Measurements from ENCODE around the gene ABITRAM. TPM values are rescaled to one million over a fixed set of nuclear protein-coding genes. Genes with fewer than 3 reads are reported as not detected.

Gene ABITRAM
- total RNA-seq, 2 experiments from 2014 or later: 7.0 to 14.6 TPM

- Histone ChIP-seq H2AFZ (ENCODE audit: low read length) (no peak overlapping the region), H4K20me1 (ENCODE audit: insufficient read depth, low read length) (no peaks in the 10 kb centered on the region), H3K4me1 (ENCODE audit: insufficient read depth, low read length, poor library complexity, severe bottlenecking) (no peaks in the 10 kb centered on the region), H3K79me2 (ENCODE audit: insufficient read depth, low read depth, low read length) (no peaks in the 10 kb centered on the region), H3K4me3 (ENCODE audit: low read depth, low read length, poor library complexity, severe bottlenecking) (no peak overlapping the region), H3K4me2 (ENCODE audit: low read length) (no peak overlapping the region), H3K9me3 (ENCODE audit: low read length) (no peaks in the 10 kb centered on the region), H3K36me3 (ENCODE audit: insufficient read depth, low read length) (peaks cover 43% of the 10 kb centered on the region), H3K27ac (ENCODE audit: low read depth, low read length, poor library complexity, severe bottlenecking) (no peak overlapping the region), H3K9me2 (ENCODE audit: insufficient read depth, low read length) (no peaks in the 10 kb centered on the region)
- no peak for DNase-seq (ENCODE audit: low spot score)
- ChIA-PET POLR2A (interaction anchor here (1.0 to 1.1 kb wide), 2 partner anchors 10 to 21 kb away, joined by 3 to 4 read pairs; no protein-coding TSS in a partner anchor), CTCF (ENCODE audit: unreplicated experiment) (no interaction called here)
- BruUV-seq (replicated peaks): no TSS peak
- intact Hi-C loops (cut with micrococcal nuclease; ENCODE audit: unreplicated experiment): no loop called here
- TF ChIP-seq EZH2phosphoT487 (IDR thresholded peaks at IDR 0.05; ENCODE audit: borderline replicate concordance, low read depth, low read length) (no peak), CTCF (conservative IDR thresholded peaks at IDR 0.05; ENCODE audit: low read length) (no peak)
Observed at GRCh38 chr9:108978205-108978604, 44.0 kb downstream of the ABITRAM start.

- H3K9me2 ChIP-seq (ENCODE audit: insufficient read depth, low read length): no peaks in the 10 kb centered on the region
- H3K9me3 ChIP-seq (ENCODE audit: low read length): no peaks in the 10 kb centered on the region
- POLR2A ChIA-PET: no interaction called here
- no peak overlapping the region for H2AFZ ChIP-seq (ENCODE audit: low read length)
- DNase-seq (ENCODE audit: low spot score): no peak
- no peaks in the 10 kb centered on the region for H3K79me2 ChIP-seq (ENCODE audit: insufficient read depth, low read depth, low read length)
- no peak overlapping the region for H3K27ac ChIP-seq (ENCODE audit: low read depth, low read length, poor library complexity, severe bottlenecking)
- no peaks in the 10 kb centered on the region for H3K4me1 ChIP-seq (ENCODE audit: insufficient read depth, low read length, poor library complexity, severe bottlenecking)
- no peaks in the 10 kb centered on the region for H4K20me1 ChIP-seq (ENCODE audit: insufficient read depth, low read length)
- no TSS peak for BruUV-seq (replicated peaks)
- no peak for TF ChIP-seq EZH2phosphoT487 (IDR thresholded peaks at IDR 0.05; ENCODE audit: borderline replicate concordance, low read depth, low read length)
- H3K36me3 ChIP-seq (ENCODE audit: insufficient read depth, low read length): peaks cover 43% of the 10 kb centered on the region
- no peak overlapping the region for H3K4me3 ChIP-seq (ENCODE audit: low read depth, low read length, poor library complexity, severe bottlenecking)
- CTCF ChIA-PET (ENCODE audit: unreplicated experiment): no interaction called here
- H3K4me2 ChIP-seq (ENCODE audit: low read length): no peak overlapping the region
- intact Hi-C loops (cut with micrococcal nuclease; ENCODE audit: unreplicated experiment): no loop called here
Observed at GRCh38 chr9:108980893-108981292, 46.7 kb downstream of the ABITRAM start.

- intact Hi-C loops (cut with micrococcal nuclease; ENCODE audit: unreplicated experiment): no loop called here
- H2AFZ ChIP-seq (ENCODE audit: low read length): no peak overlapping the region
- no peaks in the 10 kb centered on the region for H3K9me3 ChIP-seq (ENCODE audit: low read length)
- ChIA-PET CTCF (ENCODE audit: unreplicated experiment) (no interaction called here), POLR2A (interaction anchor here (0.6 kb wide), 1 partner anchor 1991 kb away, joined by 3 read pairs; no protein-coding TSS in a partner anchor)
- DNase-seq (ENCODE audit: low spot score): no peak
- TF ChIP-seq CTCF (conservative IDR thresholded peaks at IDR 0.05; ENCODE audit: low read length) (no peak), EZH2phosphoT487 (IDR thresholded peaks at IDR 0.05; ENCODE audit: borderline replicate concordance, low read depth, low read length) (no peak)
- H3K79me2 ChIP-seq (ENCODE audit: insufficient read depth, low read depth, low read length): no peaks in the 10 kb centered on the region
- no peaks in the 10 kb centered on the region for H3K9me2 ChIP-seq (ENCODE audit: insufficient read depth, low read length)
- H3K4me2 ChIP-seq (ENCODE audit: low read length): no peak overlapping the region
- BruUV-seq (replicated peaks): no TSS peak
- peaks cover 32% of the 10 kb centered on the region for H3K36me3 ChIP-seq (ENCODE audit: insufficient read depth, low read length)
- no peak overlapping the region for H3K27ac ChIP-seq (ENCODE audit: low read depth, low read length, poor library complexity, severe bottlenecking)
- no peak overlapping the region for H3K4me3 ChIP-seq (ENCODE audit: low read depth, low read length, poor library complexity, severe bottlenecking)
- H3K4me1 ChIP-seq (ENCODE audit: insufficient read depth, low read length, poor library complexity, severe bottlenecking): no peaks in the 10 kb centered on the region
- H4K20me1 ChIP-seq (ENCODE audit: insufficient read depth, low read length): no peaks in the 10 kb centered on the region
Observed at GRCh38 chr9:108983885-108984284, 49.7 kb downstream of the ABITRAM start.

Other genes starting within 250 kb of the ABITRAM start
- gene ACTL7B, start 78.4 kb upstream of the ABITRAM start, total RNA-seq (2014; rRNA removed; shearing (Covaris generic)): not detected in 2 replicates
- gene ACTL7B, start 78.4 kb upstream of the ABITRAM start, total RNA-seq (2022): not detected in 2 replicates
- gene ACTL7A, start 72.1 kb upstream of the ABITRAM start, total RNA-seq (2014; rRNA removed; shearing (Covaris generic)): not detected in 2 replicates
- not detected in 2 replicates for gene ACTL7A, start 72.1 kb upstream of the ABITRAM start, total RNA-seq (2022)
- 32.5 and 42.0 TPM in 2 replicates for gene ELP1, start 276 bp upstream of the ABITRAM start, total RNA-seq (2014; rRNA removed; shearing (Covaris generic))
- 32.6 and 33.3 TPM in 2 replicates for gene ELP1, start 276 bp upstream of the ABITRAM start, total RNA-seq (2022)
- 31.2 and 32.0 TPM in 2 replicates for gene CTNNAL1, start 79.1 kb downstream of the ABITRAM start, total RNA-seq (2014; rRNA removed; shearing (Covaris generic))
- 35.3 and 38.5 TPM in 2 replicates for gene CTNNAL1, start 79.1 kb downstream of the ABITRAM start, total RNA-seq (2022)
- 19.4 and 22.0 TPM in 2 replicates for gene TMEM245, start 185.5 kb downstream of the ABITRAM start, total RNA-seq (2014; rRNA removed; shearing (Covaris generic))
- 36.1 and 40.8 TPM in 2 replicates for gene TMEM245, start 185.5 kb downstream of the ABITRAM start, total RNA-seq (2022)
- not detected in 2 replicates for gene FRRS1L, start 232.8 kb downstream of the ABITRAM start, total RNA-seq (2014; rRNA removed; shearing (Covaris generic))
- not detected in 2 replicates for gene FRRS1L, start 232.8 kb downstream of the ABITRAM start, total RNA-seq (2022)